ENCODE results near the gene SLC22A23. TPM values are rescaled to one million over a fixed set of nuclear protein-coding genes. Genes with fewer than 3 reads are reported as not detected.
A peak's percentile ranks its signal among the peaks of the same experiment; 100 is the strongest.

The SLC22A23 gene
- total and polyA plus RNA-seq, 2 experiments from 2014 or later: 6.1 to 38.3 TPM

DNA sequence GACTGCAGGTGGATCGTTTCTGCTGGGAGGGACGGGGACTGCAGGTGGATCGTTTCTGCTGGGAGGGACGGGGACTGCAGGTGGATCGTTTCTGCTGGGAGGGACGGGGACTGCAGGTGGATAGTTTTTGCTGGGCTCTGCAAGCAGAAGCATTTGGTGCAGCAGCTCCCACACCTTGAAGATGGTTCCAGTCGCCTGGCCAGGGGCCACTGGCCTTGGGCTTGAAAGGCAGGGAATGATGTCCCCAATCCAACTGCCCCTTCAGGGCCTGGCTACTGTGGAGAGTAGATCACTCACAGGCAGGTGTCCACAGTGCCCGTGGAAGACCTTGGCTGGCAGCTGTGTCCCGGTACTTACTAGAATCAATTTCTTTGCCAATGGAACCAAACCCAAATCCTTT, 129.9 kb downstream of the SLC22A23 start (continued):
- TF ChIP-seq, protein P1, sequence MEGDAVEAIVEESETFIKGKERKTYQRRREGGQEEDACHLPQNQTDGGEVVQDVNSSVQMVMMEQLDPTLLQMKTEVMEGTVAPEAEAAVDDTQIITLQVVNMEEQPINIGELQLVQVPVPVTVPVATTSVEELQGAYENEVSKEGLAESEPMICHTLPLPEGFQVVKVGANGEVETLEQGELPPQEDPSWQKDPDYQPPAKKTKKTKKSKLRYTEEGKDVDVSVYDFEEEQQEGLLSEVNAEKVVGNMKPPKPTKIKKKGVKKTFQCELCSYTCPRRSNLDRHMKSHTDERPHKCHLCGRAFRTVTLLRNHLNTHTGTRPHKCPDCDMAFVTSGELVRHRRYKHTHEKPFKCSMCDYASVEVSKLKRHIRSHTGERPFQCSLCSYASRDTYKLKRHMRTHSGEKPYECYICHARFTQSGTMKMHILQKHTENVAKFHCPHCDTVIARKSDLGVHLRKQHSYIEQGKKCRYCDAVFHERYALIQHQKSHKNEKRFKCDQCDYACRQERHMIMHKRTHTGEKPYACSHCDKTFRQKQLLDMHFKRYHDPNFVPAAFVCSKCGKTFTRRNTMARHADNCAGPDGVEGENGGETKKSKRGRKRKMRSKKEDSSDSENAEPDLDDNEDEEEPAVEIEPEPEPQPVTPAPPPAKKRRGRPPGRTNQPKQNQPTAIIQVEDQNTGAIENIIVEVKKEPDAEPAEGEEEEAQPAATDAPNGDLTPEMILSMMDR (conservative IDR thresholded peaks at IDR 0.05; ENCODE audit: low read depth in 2 of 2): no peak
- TF ChIP-seq ZNF331 (CRISPR knock-in tag; IDR thresholded peaks at IDR 0.05; ENCODE audit: low read depth): no peak
- TF ChIP-seq ZNF114 (CRISPR knock-in tag; IDR thresholded peaks at IDR 0.05): no peak
- TF ChIP-seq CREB1 (CRISPR knock-in tag; IDR thresholded peaks at IDR 0.05; ENCODE audit: low read depth): no peak
- no peak for TF ChIP-seq JUNB (IDR thresholded peaks at IDR 0.05; ENCODE audit: unreplicated experiment)
- no peak for TF ChIP-seq NANOG (IDR thresholded peaks at IDR 0.05; ENCODE audit: borderline replicate concordance)

DNA sequence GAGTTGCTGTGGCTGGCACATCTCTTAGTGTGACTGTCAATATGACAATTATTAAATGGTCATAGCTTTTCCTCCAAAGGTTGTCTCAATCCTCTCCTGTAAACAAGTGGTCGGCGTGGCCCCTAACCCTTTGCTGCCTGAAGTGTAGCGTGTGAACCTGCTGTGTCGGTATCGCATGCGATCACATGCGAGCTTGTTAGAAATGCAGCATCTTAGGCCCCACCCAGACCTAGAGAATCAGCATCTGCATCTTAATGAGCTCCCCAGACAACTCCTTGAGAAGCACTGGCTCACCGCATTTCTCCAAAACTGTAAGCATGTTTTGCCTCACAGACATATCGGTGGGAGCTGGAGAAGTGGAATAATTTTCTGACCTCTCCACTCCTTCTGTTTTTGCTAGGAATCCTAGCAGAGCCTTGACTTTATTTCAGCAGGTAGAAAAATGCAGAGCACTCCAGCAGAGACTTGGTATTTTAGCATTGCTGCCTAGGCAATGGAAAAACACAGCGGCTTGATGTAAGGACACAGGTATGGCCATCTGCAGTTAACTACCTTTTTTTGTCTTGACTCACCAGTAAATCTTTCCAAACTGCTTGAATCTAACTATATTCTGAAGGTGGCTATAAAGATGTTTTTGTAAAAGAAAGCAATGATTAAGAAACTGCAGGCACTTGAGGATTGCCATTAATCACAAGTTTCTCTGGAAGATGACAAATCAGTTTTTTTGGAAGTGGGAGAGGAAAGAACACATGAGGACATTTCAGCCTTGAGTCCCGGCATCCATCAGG, 130.5 kb downstream of the SLC22A23 start:
- peaks cover 7% of the 10 kb centered on the region; the same call in 1 of the 2 replicates for H3F3A ChIP-seq (replicated peaks; ENCODE audit: low read depth)
- H3K4me1 ChIP-seq (ENCODE audit: insufficient read depth): peaks cover 11% of the 10 kb centered on the region
- no peak overlapping the region for H3K4me2 ChIP-seq
- H3K27ac Mint-ChIP-seq: peak overlapping the region; percentile 66; the same call in 1 of the 2 replicates
- 0 out of 2 replicates have a peak overlapping the region, but pooled peaks have one; percentile 15 for H3K27ac ChIP-seq (ENCODE audit: low read depth)
- DNase-seq (ENCODE audit: low spot score) (peak; percentile 54), ATAC-seq (peak; percentile 59)
- H3K4me1 Mint-ChIP-seq: peaks cover 62% of the 10 kb centered on the region
- H3K9me2 ChIP-seq (ENCODE audit: insufficient read depth): no peaks in the 10 kb centered on the region
- no peak overlapping the region for H2AFZ ChIP-seq
- peaks cover 21% of the 10 kb centered on the region for H3K27me3 Mint-ChIP-seq (ENCODE audit: insufficient read depth, low read depth, poor library complexity)
- peaks cover 12% of the 10 kb centered on the region; the same call in 1 of the 3 replicates for H3K36me3 Mint-ChIP-seq (ENCODE audit: low read depth)
- no peak overlapping the region for H3K4me3 Mint-ChIP-seq
- 0 out of 2 replicates have a peak, but pooled peaks cover 11% of the 10 kb centered on the region for H4K20me1 ChIP-seq (replicated peaks; ENCODE audit: insufficient read depth)
- peaks cover 5% of the 10 kb centered on the region; the same call in 1 of the 2 replicates for H3K36me3 ChIP-seq (ENCODE audit: insufficient read depth)
- peaks cover 53% of the 10 kb centered on the region for H3K79me2 ChIP-seq (replicated peaks; ENCODE audit: insufficient read depth)
- no peaks in the 10 kb centered on the region for H3K9me3 Mint-ChIP-seq
- no peaks in the 10 kb centered on the region for H3K27me3 ChIP-seq (ENCODE audit: insufficient read depth)
- H3K4me3 ChIP-seq: no peak overlapping the region
- TF ChIP-seq, protein P2, sequence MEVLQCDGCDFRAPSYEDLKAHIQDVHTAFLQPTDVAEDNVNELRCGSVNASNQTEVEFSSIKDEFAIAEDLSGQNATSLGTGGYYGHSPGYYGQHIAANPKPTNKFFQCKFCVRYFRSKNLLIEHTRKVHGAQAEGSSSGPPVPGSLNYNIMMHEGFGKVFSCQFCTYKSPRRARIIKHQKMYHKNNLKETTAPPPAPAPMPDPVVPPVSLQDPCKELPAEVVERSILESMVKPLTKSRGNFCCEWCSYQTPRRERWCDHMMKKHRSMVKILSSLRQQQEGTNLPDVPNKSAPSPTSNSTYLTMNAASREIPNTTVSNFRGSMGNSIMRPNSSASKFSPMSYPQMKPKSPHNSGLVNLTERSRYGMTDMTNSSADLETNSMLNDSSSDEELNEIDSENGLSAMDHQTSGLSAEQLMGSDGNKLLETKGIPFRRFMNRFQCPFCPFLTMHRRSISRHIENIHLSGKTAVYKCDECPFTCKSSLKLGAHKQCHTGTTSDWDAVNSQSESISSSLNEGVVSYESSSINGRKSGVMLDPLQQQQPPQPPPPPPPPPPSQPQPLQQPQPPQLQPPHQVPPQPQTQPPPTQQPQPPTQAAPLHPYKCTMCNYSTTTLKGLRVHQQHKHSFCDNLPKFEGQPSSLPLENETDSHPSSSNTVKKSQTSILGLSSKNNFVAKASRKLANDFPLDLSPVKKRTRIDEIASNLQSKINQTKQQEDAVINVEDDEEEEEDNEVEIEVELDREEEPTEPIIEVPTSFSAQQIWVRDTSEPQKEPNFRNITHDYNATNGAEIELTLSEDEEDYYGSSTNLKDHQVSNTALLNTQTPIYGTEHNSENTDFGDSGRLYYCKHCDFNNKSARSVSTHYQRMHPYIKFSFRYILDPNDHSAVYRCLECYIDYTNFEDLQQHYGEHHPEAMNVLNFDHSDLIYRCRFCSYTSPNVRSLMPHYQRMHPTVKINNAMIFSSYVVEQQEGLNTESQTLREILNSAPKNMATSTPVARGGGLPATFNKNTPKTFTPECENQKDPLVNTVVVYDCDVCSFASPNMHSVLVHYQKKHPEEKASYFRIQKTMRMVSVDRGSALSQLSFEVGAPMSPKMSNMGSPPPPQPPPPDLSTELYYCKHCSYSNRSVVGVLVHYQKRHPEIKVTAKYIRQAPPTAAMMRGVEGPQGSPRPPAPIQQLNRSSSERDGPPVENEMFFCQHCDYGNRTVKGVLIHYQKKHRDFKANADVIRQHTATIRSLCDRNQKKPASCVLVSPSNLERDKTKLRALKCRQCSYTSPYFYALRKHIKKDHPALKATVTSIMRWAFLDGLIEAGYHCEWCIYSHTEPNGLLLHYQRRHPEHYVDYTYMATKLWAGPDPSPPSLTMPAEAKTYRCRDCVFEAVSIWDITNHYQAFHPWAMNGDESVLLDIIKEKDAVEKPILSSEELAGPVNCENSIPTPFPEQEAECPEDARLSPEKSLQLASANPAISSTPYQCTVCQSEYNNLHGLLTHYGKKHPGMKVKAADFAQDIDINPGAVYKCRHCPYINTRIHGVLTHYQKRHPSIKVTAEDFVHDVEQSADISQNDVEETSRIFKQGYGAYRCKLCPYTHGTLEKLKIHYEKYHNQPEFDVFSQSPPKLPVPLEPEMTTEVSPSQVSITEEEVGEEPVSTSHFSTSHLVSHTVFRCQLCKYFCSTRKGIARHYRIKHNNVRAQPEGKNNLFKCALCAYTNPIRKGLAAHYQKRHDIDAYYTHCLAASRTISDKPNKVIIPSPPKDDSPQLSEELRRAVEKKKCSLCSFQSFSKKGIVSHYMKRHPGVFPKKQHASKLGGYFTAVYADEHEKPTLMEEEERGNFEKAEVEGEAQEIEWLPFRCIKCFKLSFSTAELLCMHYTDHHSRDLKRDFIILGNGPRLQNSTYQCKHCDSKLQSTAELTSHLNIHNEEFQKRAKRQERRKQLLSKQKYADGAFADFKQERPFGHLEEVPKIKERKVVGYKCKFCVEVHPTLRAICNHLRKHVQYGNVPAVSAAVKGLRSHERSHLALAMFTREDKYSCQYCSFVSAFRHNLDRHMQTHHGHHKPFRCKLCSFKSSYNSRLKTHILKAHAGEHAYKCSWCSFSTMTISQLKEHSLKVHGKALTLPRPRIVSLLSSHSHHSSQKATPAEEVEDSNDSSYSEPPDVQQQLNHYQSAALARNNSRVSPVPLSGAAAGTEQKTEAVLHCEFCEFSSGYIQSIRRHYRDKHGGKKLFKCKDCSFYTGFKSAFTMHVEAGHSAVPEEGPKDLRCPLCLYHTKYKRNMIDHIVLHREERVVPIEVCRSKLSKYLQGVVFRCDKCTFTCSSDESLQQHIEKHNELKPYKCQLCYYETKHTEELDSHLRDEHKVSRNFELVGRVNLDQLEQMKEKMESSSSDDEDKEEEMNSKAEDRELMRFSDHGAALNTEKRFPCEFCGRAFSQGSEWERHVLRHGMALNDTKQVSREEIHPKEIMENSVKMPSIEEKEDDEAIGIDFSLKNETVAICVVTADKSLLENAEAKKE (CRISPR knock-in tag; IDR thresholded peaks at IDR 0.05): no peak
- TF ChIP-seq, protein P3, sequence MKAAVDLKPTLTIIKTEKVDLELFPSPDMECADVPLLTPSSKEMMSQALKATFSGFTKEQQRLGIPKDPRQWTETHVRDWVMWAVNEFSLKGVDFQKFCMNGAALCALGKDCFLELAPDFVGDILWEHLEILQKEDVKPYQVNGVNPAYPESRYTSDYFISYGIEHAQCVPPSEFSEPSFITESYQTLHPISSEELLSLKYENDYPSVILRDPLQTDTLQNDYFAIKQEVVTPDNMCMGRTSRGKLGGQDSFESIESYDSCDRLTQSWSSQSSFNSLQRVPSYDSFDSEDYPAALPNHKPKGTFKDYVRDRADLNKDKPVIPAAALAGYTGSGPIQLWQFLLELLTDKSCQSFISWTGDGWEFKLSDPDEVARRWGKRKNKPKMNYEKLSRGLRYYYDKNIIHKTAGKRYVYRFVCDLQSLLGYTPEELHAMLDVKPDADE (IDR thresholded peaks at IDR 0.05): no peak
- no peak for TF ChIP-seq EZH2 (IDR thresholded peaks at IDR 0.05; ENCODE audit: low read depth, unreplicated experiment)
- TF ChIP-seq, protein P4, sequence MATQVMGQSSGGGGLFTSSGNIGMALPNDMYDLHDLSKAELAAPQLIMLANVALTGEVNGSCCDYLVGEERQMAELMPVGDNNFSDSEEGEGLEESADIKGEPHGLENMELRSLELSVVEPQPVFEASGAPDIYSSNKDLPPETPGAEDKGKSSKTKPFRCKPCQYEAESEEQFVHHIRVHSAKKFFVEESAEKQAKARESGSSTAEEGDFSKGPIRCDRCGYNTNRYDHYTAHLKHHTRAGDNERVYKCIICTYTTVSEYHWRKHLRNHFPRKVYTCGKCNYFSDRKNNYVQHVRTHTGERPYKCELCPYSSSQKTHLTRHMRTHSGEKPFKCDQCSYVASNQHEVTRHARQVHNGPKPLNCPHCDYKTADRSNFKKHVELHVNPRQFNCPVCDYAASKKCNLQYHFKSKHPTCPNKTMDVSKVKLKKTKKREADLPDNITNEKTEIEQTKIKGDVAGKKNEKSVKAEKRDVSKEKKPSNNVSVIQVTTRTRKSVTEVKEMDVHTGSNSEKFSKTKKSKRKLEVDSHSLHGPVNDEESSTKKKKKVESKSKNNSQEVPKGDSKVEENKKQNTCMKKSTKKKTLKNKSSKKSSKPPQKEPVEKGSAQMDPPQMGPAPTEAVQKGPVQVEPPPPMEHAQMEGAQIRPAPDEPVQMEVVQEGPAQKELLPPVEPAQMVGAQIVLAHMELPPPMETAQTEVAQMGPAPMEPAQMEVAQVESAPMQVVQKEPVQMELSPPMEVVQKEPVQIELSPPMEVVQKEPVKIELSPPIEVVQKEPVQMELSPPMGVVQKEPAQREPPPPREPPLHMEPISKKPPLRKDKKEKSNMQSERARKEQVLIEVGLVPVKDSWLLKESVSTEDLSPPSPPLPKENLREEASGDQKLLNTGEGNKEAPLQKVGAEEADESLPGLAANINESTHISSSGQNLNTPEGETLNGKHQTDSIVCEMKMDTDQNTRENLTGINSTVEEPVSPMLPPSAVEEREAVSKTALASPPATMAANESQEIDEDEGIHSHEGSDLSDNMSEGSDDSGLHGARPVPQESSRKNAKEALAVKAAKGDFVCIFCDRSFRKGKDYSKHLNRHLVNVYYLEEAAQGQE (IDR thresholded peaks at IDR 0.05; ENCODE audit: unreplicated experiment): no peak
